GM12891 (cell line): ENCODE measurements around the gene PHACTR4.
"Not testable (repeated sequence)": the region's sequence is repeated elsewhere in the genome, so short reads cannot be mapped to it uniquely, and the experiment has no call there.

ENCODE experiments used
- POLR2A ChIP-seq: IDR thresholded peaks from 2 replicates; pipeline ENCODE4 v1.6.1; 2011; ENCODE audit warnings: low read depth, low read length, control low read depth
- POLR2AphosphoS5 ChIP-seq: IDR thresholded peaks from 2 replicates; pipeline ENCODE4 v1.6.1; 2011; ENCODE audit warnings: low read depth, low read length, control low read depth
- TAF1 ChIP-seq: IDR thresholded peaks from 2 replicates; pipeline ENCODE4 v1.6.1; 2011; ENCODE audit warnings: low read depth, low read length, control low read depth

- not testable (repeated sequence) for TF ChIP-seq POLR2AphosphoS5, POLR2A, TAF1
These were observed 151.3 kb downstream of the PHACTR4 start for GRCh38 chr1:28520796-28521195.
